Fibroblast of pulmonary artery (primary cell): ENCODE data around the gene TRERF1.
A peak's percentile ranks its signal among the peaks of the same experiment; 100 is the strongest.
"Not testable (repeated sequence)": the region's sequence is repeated elsewhere in the genome, so short reads cannot be mapped to it uniquely, and the experiment has no call there.

ENCODE experiments used
- DNase-seq: peaks from one replicate; pipeline ENCODE4 v3.0.0-alpha.2; 2010; ENCODE audit warnings: low read depth
- H3K4me3 ChIP-seq: replicated peaks from 2 replicates; pipeline ENCODE4 v1.5.1; 2011; ENCODE audit warnings: low read depth, mild to moderate bottlenecking, control low read depth, low read length, moderate library complexity
- CTCF ChIP-seq: IDR thresholded peaks from 2 replicates; pipeline ENCODE4 v1.5.1; 2011; ENCODE audit warnings: mild to moderate bottlenecking, control low read depth, low read length, inconsistent platforms; ENCODE audit errors: missing control alignments

The TRERF1 gene

GRCh38 chr6:42200035-42200434 is 251.7 kb downstream of the TRERF1 start:
- no peak overlapping the region for H3K4me3 ChIP-seq
- TF ChIP-seq CTCF: no peak
- peak; percentile 91 for DNase-seq

GRCh38 chr6:42199106-42199981 is 252.4 kb downstream of the TRERF1 start:
- TF ChIP-seq CTCF: no peak
- H3K4me3 ChIP-seq: no peak overlapping the region
- peak; percentile 76 for DNase-seq

GRCh38 chr6:42197555-42198362 is 254.0 kb downstream of the TRERF1 start:
- peak; percentile 89 for DNase-seq
- TF ChIP-seq CTCF: no peak
- no peak overlapping the region for H3K4me3 ChIP-seq

- H3K4me3 ChIP-seq: no peak overlapping the region
- no peak for DNase-seq
- TF ChIP-seq CTCF: no peak
Observed at GRCh38 chr6:42195415-42195814, 256.3 kb downstream of the TRERF1 start.

- no peak for DNase-seq
- H3K4me3 ChIP-seq: no peak overlapping the region
- TF ChIP-seq CTCF: no peak
Observed at GRCh38 chr6:42194056-42194455, 257.7 kb downstream of the TRERF1 start.

- peak overlapping the region; percentile 5 for H3K4me3 ChIP-seq
- no peak for TF ChIP-seq CTCF
- DNase-seq: peak; percentile 24
Observed at GRCh38 chr6:42193491-42193894, 258.2 kb downstream of the TRERF1 start.

- DNase-seq, H3K4me3 ChIP-seq: not testable (repeated sequence)
Observed at GRCh38 chr6:42192385-42192784, 259.3 kb downstream of the TRERF1 start.
